SK-N-MC (cell line): Measurements from ENCODE around the gene TMEM184C.

Experiments used
- EZH2 ChIP-seq: fragments of 200-600 bp; sonication (generic); IDR thresholded peaks from one replicate; pipeline ENCODE4 v1.6.1; 2017; ENCODE audit warnings: antibody characterized with exemption
- POLR2AphosphoS5 ChIP-seq: IDR thresholded peaks from 2 replicates; pipeline ENCODE4 v1.6.1; 2012; ENCODE audit warnings: mild to moderate bottlenecking, low read depth, low read length, borderline replicate concordance

DNA sequence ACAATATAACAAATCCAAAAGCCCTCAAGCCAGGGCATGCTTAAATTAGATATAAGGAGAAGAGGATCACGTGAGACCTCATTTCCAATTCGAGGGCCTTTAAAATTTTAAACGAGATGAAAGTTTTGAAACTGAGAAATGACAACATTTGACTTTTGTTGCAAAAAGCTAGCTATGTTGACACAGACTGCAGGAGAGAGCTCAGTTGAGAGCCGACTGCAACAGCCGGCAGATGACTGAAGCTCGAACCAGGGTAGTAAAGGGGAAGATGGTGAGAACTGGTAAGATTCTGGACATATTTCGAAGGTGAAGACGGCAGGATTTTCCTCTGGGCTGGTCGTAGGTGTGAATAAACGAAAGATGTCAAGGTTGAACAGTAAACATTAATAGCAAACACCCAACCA lies 66.0 kb downstream of the TMEM184C start:
- no peak for TF ChIP-seq POLR2AphosphoS5
- no peak for TF ChIP-seq EZH2
